ENCODE results near the gene NFKBIA.

- TF ChIP-seq CTCF (optimal IDR thresholded peaks at IDR 0.05 in 1 of 3, IDR thresholded peaks at IDR 0.05 in 1 of 3, conservative IDR thresholded peaks at IDR 0.05 in 1 of 3; ENCODE audit: extremely low read depth in 1 of 3, insufficient read depth in 2 of 3, low read length in 3 of 3) = no peak
- no peak for TF ChIP-seq EZH2 (IDR thresholded peaks at IDR 0.05; ENCODE audit: low read length)
These were observed 6.4 kb downstream of the NFKBIA start for GRCh38 chr14:35398071-35398584.

Measured in keratinocyte (primary cell).